Measurements from ENCODE around the gene MGAT5.

MGAT5 gene

DNA sequence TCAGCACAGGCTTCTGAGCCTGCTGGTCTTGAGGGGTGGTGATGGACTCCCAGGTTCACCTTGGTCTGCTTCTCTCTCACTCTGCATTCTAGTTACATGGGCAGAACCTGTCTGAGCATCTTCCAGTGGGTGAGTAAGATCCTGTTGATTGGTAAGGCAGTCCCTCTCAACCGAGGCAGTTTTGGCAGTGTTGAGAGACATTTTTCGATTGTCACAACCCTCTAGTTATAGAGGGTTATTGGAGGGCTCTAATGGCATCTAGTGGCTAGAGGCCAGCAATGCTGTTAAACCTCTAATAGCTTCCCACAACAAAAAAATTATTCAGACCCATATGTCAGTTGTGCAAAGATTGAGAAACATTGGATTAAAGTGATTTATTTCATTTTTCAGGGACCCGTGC lies 9.3 kb upstream of the MGAT5 start:
- H3K27ac ChIP-seq (ENCODE audit: low read length): no peak overlapping the region
- no peaks in the 10 kb centered on the region for H3K36me3 ChIP-seq (ENCODE audit: control insufficient read depth in 1 of 2, insufficient read depth in 2 of 2, low read length in 2 of 2)
- peaks cover 0 to 14% of the 10 kb centered on the region in 2 donors for H3K4me1 ChIP-seq (ENCODE audit: control insufficient read depth in 1 of 2, insufficient read depth in 2 of 2, low read length in 2 of 2)

DNA sequence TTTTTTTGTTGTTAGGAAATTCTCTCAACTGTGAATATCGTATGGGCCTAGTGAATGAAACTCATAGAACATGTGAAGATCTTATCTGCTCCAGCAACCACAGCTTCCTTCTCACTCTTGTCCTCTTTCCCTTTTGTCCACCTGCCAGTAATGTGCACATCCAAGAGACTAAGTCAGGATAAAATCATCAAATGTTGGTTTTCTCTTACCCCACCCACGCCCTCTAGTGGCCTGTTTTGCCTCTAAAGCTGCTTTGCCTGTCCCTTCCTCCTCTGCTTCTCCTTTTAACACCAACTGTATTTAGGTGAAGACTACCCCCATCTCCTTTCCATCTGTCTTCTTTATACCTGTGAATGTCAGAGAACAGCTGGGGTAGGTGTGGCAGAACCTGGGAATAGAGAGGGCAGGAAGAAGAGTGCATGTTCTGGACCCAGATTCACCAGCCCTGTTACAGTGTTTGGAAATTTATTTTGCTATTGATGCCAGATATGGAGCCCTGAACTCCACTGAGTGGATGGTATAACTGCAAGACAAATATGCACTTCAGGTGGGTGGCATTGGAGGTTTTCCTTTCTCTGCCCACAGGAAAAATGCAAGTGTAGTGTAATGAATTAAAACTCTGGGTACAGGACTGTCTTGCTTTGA lies 8.4 kb upstream of the MGAT5 start:
- Histone ChIP-seq H3K9me3 (ENCODE audit: control insufficient read depth in 1 of 2, low read length in 2 of 2) (no peaks in the 10 kb centered on the region), H3K36me3 (ENCODE audit: control insufficient read depth in 1 of 2, insufficient read depth in 2 of 2, low read length in 2 of 2) (no peaks in the 10 kb centered on the region), H3K4me3 (ENCODE audit: low read depth in 1 of 2, low read length in 2 of 2) (no peak overlapping the region), H3K27ac (ENCODE audit: low read length) (no peak overlapping the region), H3K4me1 (ENCODE audit: control insufficient read depth in 1 of 2, insufficient read depth in 2 of 2, low read length in 2 of 2) (peaks cover 0 to 14% of the 10 kb centered on the region in 2 donors), H3K27me3 (ENCODE audit: low read depth, low read length) (no peaks in the 10 kb centered on the region)

More for the DNA sequence above, 9.3 kb upstream of the MGAT5 start:
- no peaks in the 10 kb centered on the region for H3K27me3 ChIP-seq (ENCODE audit: low read depth, low read length)
- H3K9me3 ChIP-seq (ENCODE audit: control insufficient read depth in 1 of 2, low read length in 2 of 2): no peaks in the 10 kb centered on the region
- H3K4me3 ChIP-seq (ENCODE audit: low read depth in 1 of 2, low read length in 2 of 2): no peak overlapping the region

DNA sequence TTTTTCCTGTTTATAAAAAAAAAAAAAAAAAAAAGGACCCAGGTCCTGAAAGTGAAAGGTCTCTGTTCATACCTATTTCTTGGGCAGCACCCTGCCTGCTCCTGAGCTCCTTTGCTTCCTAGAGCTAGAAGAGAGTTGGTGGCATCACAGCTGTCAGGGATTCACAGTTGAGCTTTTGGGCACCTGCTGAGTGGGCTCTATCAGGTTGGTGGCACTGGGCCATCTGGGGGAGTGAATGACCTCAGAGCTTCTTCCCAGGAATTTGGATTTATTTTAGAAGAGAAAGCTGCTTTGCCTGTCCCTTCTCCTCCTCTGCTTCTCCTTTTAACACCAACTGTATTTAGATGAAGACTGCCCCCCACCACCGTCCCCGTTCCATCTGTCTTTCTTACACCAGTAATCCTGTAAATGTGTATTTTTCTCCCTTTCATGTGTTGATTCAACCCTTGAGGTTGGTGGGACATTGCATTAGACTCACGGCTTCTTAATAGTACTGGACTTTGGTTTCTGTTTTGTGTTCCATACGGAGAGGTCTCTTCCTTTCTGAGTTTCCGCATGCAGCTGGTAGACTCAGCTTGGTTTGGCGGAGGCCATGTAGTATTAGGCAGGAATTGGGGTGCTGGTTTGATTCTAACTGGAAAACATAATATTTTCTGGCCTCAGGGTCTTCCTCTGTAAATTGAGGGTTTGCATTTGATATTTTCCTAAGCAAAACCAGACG lies 7.6 kb upstream of the MGAT5 start:
- H3K36me3 ChIP-seq (ENCODE audit: control insufficient read depth in 1 of 2, insufficient read depth in 2 of 2, low read length in 2 of 2): no peaks in the 10 kb centered on the region
- H3K4me1 ChIP-seq (ENCODE audit: control insufficient read depth in 1 of 2, insufficient read depth in 2 of 2, low read length in 2 of 2): peaks cover 0 to 14% of the 10 kb centered on the region in 2 donors
- H3K27me3 ChIP-seq (ENCODE audit: low read depth, low read length): no peaks in the 10 kb centered on the region
- no peak overlapping the region for H3K27ac ChIP-seq (ENCODE audit: low read length)
- H3K4me3 ChIP-seq (ENCODE audit: low read depth in 1 of 2, low read length in 2 of 2): peak overlapping the region in 1 of 2 donors; percentile 2
- H3K9me3 ChIP-seq (ENCODE audit: control insufficient read depth in 1 of 2, low read length in 2 of 2): no peaks in the 10 kb centered on the region

DNA sequence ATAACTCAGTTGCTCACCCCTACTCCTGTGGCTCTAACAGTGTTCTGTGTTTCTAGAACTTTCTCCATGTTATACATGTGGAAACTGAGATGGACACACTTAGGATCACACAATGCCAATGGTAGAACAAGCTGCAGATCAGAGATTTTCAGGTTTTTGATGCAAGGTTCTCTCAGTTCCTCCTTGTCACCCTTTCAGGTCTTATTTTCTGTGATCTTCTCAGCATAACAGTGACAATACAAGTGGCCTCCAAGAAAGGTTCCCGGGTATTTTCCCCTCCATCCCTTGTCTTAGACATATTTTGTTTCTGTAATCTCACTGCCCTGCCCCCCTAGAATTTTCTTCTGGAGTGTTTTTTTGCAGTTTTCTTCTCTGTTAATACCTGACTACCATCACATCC lies 6.2 kb upstream of the MGAT5 start:
- peaks cover 0 to 14% of the 10 kb centered on the region in 2 donors for H3K4me1 ChIP-seq (ENCODE audit: control insufficient read depth in 1 of 2, insufficient read depth in 2 of 2, low read length in 2 of 2)
- no peaks in the 10 kb centered on the region for H3K27me3 ChIP-seq (ENCODE audit: low read depth, low read length)
- no peak overlapping the region for H3K27ac ChIP-seq (ENCODE audit: low read length)
- no peaks in the 10 kb centered on the region for H3K9me3 ChIP-seq (ENCODE audit: control insufficient read depth in 1 of 2, low read length in 2 of 2)
- no peaks in the 10 kb centered on the region for H3K36me3 ChIP-seq (ENCODE audit: control insufficient read depth in 1 of 2, insufficient read depth in 2 of 2, low read length in 2 of 2)
- H3K4me3 ChIP-seq (ENCODE audit: low read depth in 1 of 2, low read length in 2 of 2): no peak overlapping the region

DNA sequence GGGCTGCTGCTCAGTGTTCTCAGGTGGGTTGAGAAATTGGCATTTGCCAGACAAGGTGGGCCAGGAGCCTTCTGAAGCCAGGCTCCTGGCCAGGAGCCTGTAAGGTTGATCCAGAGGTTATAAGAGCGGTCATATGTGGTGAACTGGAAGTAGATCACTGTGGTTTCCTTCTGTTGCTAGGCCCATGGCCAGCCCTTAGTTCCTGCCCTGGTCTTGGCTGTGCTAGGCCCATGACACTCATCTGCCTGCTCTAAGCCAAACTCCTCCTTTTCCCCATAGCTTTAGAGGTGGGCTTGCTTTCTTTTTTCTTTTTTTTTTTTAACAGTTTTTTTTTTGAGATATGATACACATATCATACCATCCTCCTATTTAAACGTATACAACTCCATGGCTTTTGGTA lies 5.0 kb upstream of the MGAT5 start:
- no peaks in the 10 kb centered on the region for H3K27me3 ChIP-seq (ENCODE audit: low read depth, low read length)
- no peak overlapping the region for H3K4me3 ChIP-seq (ENCODE audit: low read depth in 1 of 2, low read length in 2 of 2)
- H3K9me3 ChIP-seq (ENCODE audit: control insufficient read depth in 1 of 2, low read length in 2 of 2): no peaks in the 10 kb centered on the region
- H3K27ac ChIP-seq (ENCODE audit: low read length): no peak overlapping the region
- no peaks in the 10 kb centered on the region for H3K36me3 ChIP-seq (ENCODE audit: control insufficient read depth in 1 of 2, insufficient read depth in 2 of 2, low read length in 2 of 2)
- H3K4me1 ChIP-seq (ENCODE audit: control insufficient read depth in 1 of 2, insufficient read depth in 2 of 2, low read length in 2 of 2): peaks cover 0 to 14% of the 10 kb centered on the region in 2 donors

DNA sequence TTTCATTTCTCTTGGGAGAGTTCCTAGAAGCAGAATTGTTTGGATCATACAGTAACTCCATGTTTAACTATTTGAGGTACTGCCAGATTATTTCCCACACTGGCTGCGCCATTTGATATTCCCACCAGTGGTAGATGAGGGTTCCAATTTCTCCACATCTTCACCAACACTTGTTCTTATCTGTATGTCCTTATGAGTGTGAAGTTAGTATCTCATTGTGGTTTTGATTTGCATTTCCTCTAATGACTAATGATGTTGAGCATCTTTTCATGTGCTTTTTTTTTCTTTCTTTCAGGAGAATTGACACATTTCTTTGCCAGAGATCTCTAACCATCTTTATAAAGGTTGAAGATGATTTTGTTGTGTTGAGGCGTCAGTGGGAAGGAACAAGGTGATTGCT lies 4.1 kb upstream of the MGAT5 start:
- no peak overlapping the region for H3K27ac ChIP-seq (ENCODE audit: low read length)

DNA sequence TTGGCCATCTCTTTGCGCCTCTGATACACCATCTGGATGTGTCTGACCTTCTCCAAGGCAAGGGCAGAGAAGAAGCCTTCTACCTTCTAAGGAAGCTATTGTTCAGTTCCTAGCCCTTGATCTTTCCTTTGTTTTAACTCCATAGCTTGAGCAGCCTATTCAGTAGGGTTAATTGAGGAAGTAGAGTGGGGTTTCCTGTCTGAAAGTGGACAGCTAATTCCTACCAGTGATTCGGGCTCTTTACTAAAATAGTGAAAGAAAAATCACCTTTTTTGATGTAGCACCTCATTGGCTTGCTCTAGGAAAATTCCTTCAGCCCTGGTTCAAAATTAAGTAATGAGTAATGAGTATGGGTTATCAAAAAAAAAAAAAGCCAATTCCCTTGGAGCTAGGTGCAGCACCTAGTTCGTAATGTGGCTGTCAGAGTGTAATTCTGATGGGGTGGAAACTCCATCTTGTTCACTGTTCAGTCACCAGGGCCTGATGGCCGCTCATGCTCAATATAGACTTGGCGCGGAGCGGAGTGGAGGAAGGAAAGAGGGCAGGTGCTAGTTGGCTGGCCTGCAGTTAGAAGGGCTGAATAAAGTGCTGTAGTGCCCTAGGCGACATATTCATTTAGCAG lies 2.9 kb upstream of the MGAT5 start:
- Histone ChIP-seq H3K9me3 (ENCODE audit: control insufficient read depth in 1 of 2, low read length in 2 of 2) (no peaks in the 10 kb centered on the region), H3K27ac (ENCODE audit: low read length) (no peak overlapping the region), H3K4me1 (ENCODE audit: control insufficient read depth in 1 of 2, insufficient read depth in 2 of 2, low read length in 2 of 2) (peaks cover 0 to 10% of the 10 kb centered on the region in 2 donors), H3K4me3 (ENCODE audit: low read depth in 1 of 2, low read length in 2 of 2) (no peak overlapping the region), H3K27me3 (ENCODE audit: low read depth, low read length) (no peaks in the 10 kb centered on the region), H3K36me3 (ENCODE audit: control insufficient read depth in 1 of 2, insufficient read depth in 2 of 2, low read length in 2 of 2) (peaks cover 0 to 4% of the 10 kb centered on the region in 2 donors)

More for the DNA sequence above, 4.1 kb upstream of the MGAT5 start:
- H3K4me3 ChIP-seq (ENCODE audit: low read depth in 1 of 2, low read length in 2 of 2): no peak overlapping the region
- H3K4me1 ChIP-seq (ENCODE audit: control insufficient read depth in 1 of 2, insufficient read depth in 2 of 2, low read length in 2 of 2): peaks cover 0 to 19% of the 10 kb centered on the region in 2 donors
- no peaks in the 10 kb centered on the region for H3K27me3 ChIP-seq (ENCODE audit: low read depth, low read length)
- H3K9me3 ChIP-seq (ENCODE audit: control insufficient read depth in 1 of 2, low read length in 2 of 2): no peaks in the 10 kb centered on the region
- peaks cover 0 to 4% of the 10 kb centered on the region in 2 donors for H3K36me3 ChIP-seq (ENCODE audit: control insufficient read depth in 1 of 2, insufficient read depth in 2 of 2, low read length in 2 of 2)

DNA sequence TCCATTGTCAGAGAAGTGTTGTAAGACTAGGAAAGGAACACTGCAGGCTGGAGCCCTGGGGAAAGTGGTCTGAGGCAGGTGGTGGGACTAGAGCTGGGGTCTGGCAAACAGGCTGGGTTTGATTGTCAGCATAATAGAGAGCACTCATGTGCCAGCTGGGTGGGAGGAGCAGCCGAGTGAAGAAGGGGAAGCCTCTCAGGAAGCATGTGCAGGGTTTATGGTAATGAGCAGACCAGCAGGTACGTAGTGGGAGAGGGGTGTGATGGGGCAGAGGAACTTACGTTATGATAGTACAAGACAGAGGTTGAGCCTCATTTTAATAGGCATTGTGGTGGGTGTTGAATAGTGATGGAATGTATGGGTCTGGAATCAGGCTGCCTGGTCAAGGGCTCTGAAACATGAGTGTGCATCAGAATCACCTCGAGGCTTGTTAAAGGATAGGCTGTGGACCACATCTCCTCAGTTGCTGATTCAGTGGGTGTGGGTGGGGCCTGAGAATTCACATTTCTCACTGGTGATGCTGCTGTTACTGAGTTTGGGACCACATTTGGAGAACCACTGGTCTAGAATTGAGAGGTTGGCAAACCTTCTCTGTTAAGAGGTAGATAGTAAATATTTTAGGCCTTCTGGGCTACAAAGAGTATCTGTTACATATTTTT lies 1.7 kb upstream of the MGAT5 start:
- H3K4me3 ChIP-seq (ENCODE audit: low read depth in 1 of 2, low read length in 2 of 2): no peak overlapping the region
- peaks cover 0 to 4% of the 10 kb centered on the region in 2 donors for H3K36me3 ChIP-seq (ENCODE audit: control insufficient read depth in 1 of 2, insufficient read depth in 2 of 2, low read length in 2 of 2)
- no peak overlapping the region for H3K27ac ChIP-seq (ENCODE audit: low read length)
- no peaks in the 10 kb centered on the region for H3K27me3 ChIP-seq (ENCODE audit: low read depth, low read length)
- H3K4me1 ChIP-seq (ENCODE audit: control insufficient read depth in 1 of 2, insufficient read depth in 2 of 2, low read length in 2 of 2): peaks cover 0 to 10% of the 10 kb centered on the region in 2 donors
- no peaks in the 10 kb centered on the region for H3K9me3 ChIP-seq (ENCODE audit: control insufficient read depth in 1 of 2, low read length in 2 of 2)

DNA sequence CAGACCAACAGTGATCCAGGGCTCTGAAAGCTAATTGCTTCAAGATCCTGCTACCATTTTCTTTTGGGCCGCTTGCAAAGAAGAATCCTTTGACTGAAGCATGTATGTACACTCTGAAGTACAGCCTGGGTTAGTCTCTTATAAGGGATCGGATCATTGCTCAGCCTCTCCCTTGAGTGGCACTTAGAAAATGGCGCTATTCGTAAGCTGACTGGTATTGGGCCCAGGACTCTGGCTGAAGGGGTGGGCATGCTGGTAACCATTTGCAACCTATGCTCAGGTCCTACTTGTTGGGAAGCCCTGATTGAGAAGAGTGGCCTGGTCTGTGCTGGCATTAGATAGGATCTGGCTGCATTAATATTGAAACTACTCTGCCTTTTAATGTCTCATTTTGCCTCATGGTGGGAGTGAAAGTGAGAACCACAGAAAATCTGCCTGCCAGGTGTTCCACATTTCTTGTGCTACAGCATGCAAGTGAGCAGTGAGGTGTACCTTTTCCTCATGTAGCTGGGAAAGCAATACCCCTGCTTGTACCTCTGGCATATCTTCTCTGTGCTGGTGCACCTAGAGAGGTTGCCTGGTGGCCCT lies 661 bp upstream of the MGAT5 start:
- no peaks in the 10 kb centered on the region for H3K27me3 ChIP-seq (ENCODE audit: low read depth, low read length)
- peaks cover 0 to 4% of the 10 kb centered on the region in 2 donors for H3K36me3 ChIP-seq (ENCODE audit: control insufficient read depth in 1 of 2, insufficient read depth in 2 of 2, low read length in 2 of 2)
- H3K4me3 ChIP-seq (ENCODE audit: low read depth in 1 of 2, low read length in 2 of 2): no peak overlapping the region
- no peak overlapping the region for H3K27ac ChIP-seq (ENCODE audit: low read length)
- H3K9me3 ChIP-seq (ENCODE audit: control insufficient read depth in 1 of 2, low read length in 2 of 2): no peaks in the 10 kb centered on the region
- peaks cover 0 to 10% of the 10 kb centered on the region in 2 donors for H3K4me1 ChIP-seq (ENCODE audit: control insufficient read depth in 1 of 2, insufficient read depth in 2 of 2, low read length in 2 of 2)

DNA sequence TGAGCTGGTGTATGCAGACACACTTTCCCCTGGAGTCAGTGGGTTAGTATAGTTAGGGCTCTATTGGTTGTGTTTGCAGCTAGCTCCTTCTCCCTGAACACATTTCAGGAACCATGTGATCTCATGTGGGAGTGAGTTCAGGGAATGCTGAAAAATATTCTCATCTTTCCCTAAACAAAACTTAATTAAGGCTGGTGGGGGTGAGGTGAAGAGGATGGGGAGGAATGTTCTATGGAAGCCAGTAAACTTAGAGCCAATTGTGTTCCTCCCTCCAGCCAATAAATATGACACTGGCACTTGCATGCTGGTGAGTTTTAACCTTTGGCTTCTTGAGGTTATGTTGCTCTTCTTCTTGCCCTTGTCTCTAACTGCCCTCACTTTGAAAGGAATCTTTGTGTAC lies 952 bp downstream of the MGAT5 start:
- Histone ChIP-seq H3K4me1 (ENCODE audit: control insufficient read depth in 1 of 2, insufficient read depth in 2 of 2, low read length in 2 of 2) (peaks cover 10 to 24% of the 10 kb centered on the region in 2 donors), H3K9me3 (ENCODE audit: control insufficient read depth in 1 of 2, low read length in 2 of 2) (no peaks in the 10 kb centered on the region), H3K36me3 (ENCODE audit: control insufficient read depth in 1 of 2, insufficient read depth in 2 of 2, low read length in 2 of 2) (peaks cover 0 to 4% of the 10 kb centered on the region in 2 donors), H3K27ac (ENCODE audit: low read length) (no peak overlapping the region), H3K4me3 (ENCODE audit: low read depth in 1 of 2, low read length in 2 of 2) (no peak overlapping the region), H3K27me3 (ENCODE audit: low read depth, low read length) (no peaks in the 10 kb centered on the region)

DNA sequence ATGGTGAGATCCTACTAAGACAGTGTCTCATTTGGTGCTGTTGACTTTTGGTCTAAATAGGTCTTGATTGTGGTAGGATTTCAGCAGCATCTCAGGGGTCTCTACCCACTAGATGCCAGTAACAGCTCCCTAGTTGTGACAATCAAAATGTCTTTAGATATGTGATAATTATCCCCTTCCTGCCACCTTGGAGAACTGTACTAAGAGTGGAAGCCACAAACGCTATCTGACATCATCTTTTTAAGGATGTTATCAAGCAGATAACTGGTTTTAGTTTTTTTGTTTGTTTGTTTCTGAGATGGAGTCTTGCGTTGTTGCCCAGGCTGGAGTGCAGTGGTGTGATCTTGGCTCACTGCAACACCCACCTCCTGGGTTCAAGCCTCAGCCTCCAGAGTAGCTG lies 3.1 kb downstream of the MGAT5 start:
- Histone ChIP-seq H3K27ac (ENCODE audit: low read length) (no peak overlapping the region), H3K9me3 (ENCODE audit: control insufficient read depth in 1 of 2, low read length in 2 of 2) (no peaks in the 10 kb centered on the region), H3K4me1 (ENCODE audit: control insufficient read depth in 1 of 2, insufficient read depth in 2 of 2, low read length in 2 of 2) (peaks cover 18 to 38% of the 10 kb centered on the region in 2 donors), H3K27me3 (ENCODE audit: low read depth, low read length) (no peaks in the 10 kb centered on the region), H3K4me3 (ENCODE audit: low read depth in 1 of 2, low read length in 2 of 2) (no peak overlapping the region), H3K36me3 (ENCODE audit: control insufficient read depth in 1 of 2, insufficient read depth in 2 of 2, low read length in 2 of 2) (peaks cover 0 to 4% of the 10 kb centered on the region in 2 donors)

Data from muscle layer of duodenum (tissue), 2 donors.